Suprapubic skin (tissue), 4 donors: ENCODE data around the gene NFX1. TPM values are rescaled to one million over a fixed set of nuclear protein-coding genes. Genes with fewer than 3 reads are reported as not detected.

Experiments used
- DNase-seq, 2 donors: peaks; one replicate each; pipeline ENCODE4 v3.0.0-alpha.2; 2019; ENCODE audit warnings: low spot score in 2 of 2
- H3K27ac ChIP-seq: fragments of 200-600 bp; sonication (generic); one replicate; pipeline ENCODE4 v1.5.1; 2019
- H3K27me3 ChIP-seq: fragments of 200-600 bp; sonication (generic); one replicate; pipeline ENCODE4 v1.5.1; 2019
- H3K36me3 ChIP-seq: fragments of 200-600 bp; sonication (generic); one replicate; pipeline ENCODE4 v1.5.1; 2019
- H3K4me1 ChIP-seq: fragments of 200-600 bp; sonication (generic); one replicate; pipeline ENCODE4 v1.5.1; 2019
- H3K4me3 ChIP-seq: fragments of 200-600 bp; sonication (generic); one replicate; pipeline ENCODE4 v1.5.1; 2019; ENCODE audit warnings: mild to moderate bottlenecking
- H3K9me3 ChIP-seq: fragments of 200-600 bp; sonication (generic); one replicate; pipeline ENCODE4 v1.5.1; 2019
- CTCF ChIP-seq, 2 donors: fragments of 200-600 bp in 1 of 2; fragments of 450-650 bp in 1 of 2; sonication (generic) in 1 of 2; IDR thresholded peaks; one replicate each; pipeline ENCODE4 v1.5.1; 2016 to 2019; ENCODE audit warnings: antibody characterized with exemption in 2 of 2, mild to moderate bottlenecking in 1 of 2, moderate library complexity in 1 of 2
- EP300 ChIP-seq: sonication (generic); formaldehyde crosslinking; IDR thresholded peaks from one replicate; pipeline ENCODE4 v1.6.1; 2017; ENCODE audit warnings: antibody characterized with exemption
- POLR2A ChIP-seq, 2 donors: fragments of 450-650 bp; IDR thresholded peaks; one replicate each; pipeline ENCODE4 v1.6.1; 2017; ENCODE audit warnings: antibody characterized with exemption in 2 of 2, mild to moderate bottlenecking in 2 of 2, moderate library complexity in 2 of 2
- POLR2AphosphoS5 ChIP-seq, 3 donors: sonication (generic); formaldehyde crosslinking; IDR thresholded peaks; one replicate each; pipeline ENCODE4 v1.6.1; 2017; ENCODE audit warnings: antibody characterized with exemption in 3 of 3
- WGBS: methylation state at CpG from one replicate; pipeline ENCODE4 v1.1.5; 2018; 5-methylcytosine and 5-hydroxymethylcytosine counted together
- total RNA-seq, 4 donors: library from RNA; depleted of rRNA; stranded (reverse); fragments of >200 nt; gene quantifications; one replicate each; pipeline ENCODE4 v1.1.0, GENCODE V29; 2016

The NFX1 gene
- total RNA-seq, 4 donors from 2014 or later, result 42.0 to 91.4 (median 46.0) TPM

DNA sequence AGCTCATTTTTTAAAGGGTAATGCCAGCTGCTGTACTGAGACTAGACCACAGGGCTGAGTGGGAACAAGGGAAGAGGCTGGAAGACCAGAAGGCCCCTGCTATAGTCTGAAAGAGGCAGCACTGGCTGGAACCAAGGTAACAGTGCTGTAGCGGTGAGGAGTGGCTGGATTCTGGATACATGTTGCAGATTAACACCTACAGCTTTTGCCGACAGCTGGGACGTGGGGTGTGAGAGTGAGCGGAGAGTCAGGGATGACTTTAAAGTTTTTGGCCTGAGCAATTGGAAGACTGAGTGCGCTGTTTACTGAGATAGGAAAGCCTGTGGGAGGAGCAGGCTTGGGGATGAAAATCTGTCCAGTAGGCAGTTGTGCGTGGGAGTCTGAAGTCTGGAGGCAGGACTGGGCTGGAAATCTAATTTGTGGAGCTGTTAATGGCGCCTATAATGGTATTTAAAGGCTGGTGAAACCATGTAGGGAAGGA, 85.6 kb downstream of the NFX1 start:
- TF ChIP-seq CTCF (IDR thresholded peaks at IDR 0.05) (no peak), POLR2AphosphoS5 (IDR thresholded peaks at IDR 0.05) (no peak), POLR2A (IDR thresholded peaks at IDR 0.05) (no peak), EP300 (no peak)
- no peak overlapping the region for H3K27ac ChIP-seq
- H3K4me3 ChIP-seq, result no peak overlapping the region
- 82% methylated on average over 7 of the region's 7 CpGs for WGBS
- H3K36me3 ChIP-seq, result peaks cover 15% of the 10 kb centered on the region
- H3K4me1 ChIP-seq, result peaks cover 33% of the 10 kb centered on the region
- H3K9me3 ChIP-seq, result no peaks in the 10 kb centered on the region
- no peaks in the 10 kb centered on the region for H3K27me3 ChIP-seq
- DNase-seq, result peak; percentile 26 to 28

DNA sequence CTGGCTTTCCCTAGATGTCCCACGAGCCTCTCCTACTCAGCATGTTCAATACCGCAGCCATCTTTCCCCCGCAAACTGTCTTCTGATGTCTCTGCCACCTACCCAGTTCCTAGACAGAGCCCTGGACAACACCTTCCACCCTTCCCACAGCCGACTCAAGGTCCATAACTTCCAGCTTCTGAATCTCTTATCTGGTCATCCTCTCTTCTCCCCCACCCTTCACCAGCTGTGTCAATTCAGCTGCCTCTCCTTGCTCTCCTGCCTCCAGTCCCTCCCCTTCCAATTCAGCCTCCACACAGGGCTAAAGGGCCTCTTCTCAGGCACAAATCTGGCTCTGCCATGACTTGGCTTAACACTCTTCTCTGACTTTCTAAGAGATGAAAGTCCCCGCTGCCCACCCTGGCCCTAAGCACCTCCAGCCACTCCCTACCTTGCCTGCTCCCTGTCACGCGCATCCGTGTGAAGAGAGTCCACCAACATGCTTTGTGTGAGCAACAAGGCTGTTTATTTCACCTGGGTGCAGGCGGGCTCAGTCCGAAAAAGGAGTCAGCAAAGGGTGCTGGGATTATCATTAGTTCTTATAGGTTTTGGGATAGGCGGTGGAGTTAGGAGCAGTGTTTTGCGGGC, 86.9 kb downstream of the NFX1 start:
- peak; percentile 23 to 50 for DNase-seq
- 95% methylated on average over 12 of the region's 12 CpGs for WGBS
- H3K4me1 ChIP-seq, result peaks cover 32% of the 10 kb centered on the region

DNA sequence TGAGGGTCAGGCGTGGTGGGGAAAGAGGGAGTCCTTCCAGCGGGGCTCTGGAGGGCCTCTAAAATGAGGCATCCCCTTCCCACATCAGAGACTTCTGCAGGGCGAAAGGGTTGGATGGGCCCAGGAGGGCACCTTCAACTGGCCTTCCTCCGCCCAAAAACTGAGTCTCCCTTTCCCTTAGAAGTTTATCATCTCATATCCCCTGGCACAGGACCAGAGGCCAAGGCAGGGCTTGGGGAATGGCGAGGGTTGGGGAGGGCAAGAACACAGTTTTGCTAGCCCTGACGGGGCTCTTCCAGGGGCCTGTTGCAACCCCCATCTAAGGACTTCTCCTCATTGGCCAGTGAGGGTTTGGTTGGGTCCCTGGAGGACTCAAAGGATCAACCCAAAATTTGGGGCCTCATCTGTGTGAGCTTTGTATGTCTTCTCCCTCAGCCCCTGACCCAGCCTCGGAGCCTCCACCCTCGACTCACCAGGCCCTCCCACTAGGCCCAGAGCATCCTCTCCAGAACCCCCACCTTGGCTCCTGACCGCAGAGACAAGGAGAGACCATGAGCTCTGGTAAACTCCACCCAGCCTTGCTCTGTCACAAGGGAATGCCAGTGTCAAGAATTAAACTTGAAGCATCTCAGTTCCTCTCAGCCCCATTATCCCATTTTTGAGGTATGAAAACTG, 87.9 kb downstream of the NFX1 start:
- Histone ChIP-seq H3K27me3 (no peaks in the 10 kb centered on the region), H3K4me3 (no peak overlapping the region), H3K4me1 (peaks cover 21% of the 10 kb centered on the region), H3K27ac (no peak overlapping the region), H3K36me3 (no peaks in the 10 kb centered on the region), H3K9me3 (no peaks in the 10 kb centered on the region)
- DNase-seq, result peak; percentile 36 to 66
- WGBS, result 89% methylated on average over 7 of the region's 9 CpGs
- no peak for TF ChIP-seq POLR2A (IDR thresholded peaks at IDR 0.05)
- TF ChIP-seq EP300, result no peak
- no peak for TF ChIP-seq CTCF (IDR thresholded peaks at IDR 0.05)
- TF ChIP-seq POLR2AphosphoS5 (IDR thresholded peaks at IDR 0.05), result no peak

More for the DNA sequence above, 86.9 kb downstream of the NFX1 start:
- Histone ChIP-seq H3K27me3 (no peaks in the 10 kb centered on the region), H3K9me3 (no peaks in the 10 kb centered on the region), H3K27ac (no peak overlapping the region), H3K4me3 (no peak overlapping the region), H3K36me3 (peaks cover 4% of the 10 kb centered on the region)
- no peak for TF ChIP-seq POLR2AphosphoS5 (IDR thresholded peaks at IDR 0.05)
- no peak for TF ChIP-seq EP300
- no peak for TF ChIP-seq POLR2A (IDR thresholded peaks at IDR 0.05)
- no peak for TF ChIP-seq CTCF (IDR thresholded peaks at IDR 0.05)

DNA sequence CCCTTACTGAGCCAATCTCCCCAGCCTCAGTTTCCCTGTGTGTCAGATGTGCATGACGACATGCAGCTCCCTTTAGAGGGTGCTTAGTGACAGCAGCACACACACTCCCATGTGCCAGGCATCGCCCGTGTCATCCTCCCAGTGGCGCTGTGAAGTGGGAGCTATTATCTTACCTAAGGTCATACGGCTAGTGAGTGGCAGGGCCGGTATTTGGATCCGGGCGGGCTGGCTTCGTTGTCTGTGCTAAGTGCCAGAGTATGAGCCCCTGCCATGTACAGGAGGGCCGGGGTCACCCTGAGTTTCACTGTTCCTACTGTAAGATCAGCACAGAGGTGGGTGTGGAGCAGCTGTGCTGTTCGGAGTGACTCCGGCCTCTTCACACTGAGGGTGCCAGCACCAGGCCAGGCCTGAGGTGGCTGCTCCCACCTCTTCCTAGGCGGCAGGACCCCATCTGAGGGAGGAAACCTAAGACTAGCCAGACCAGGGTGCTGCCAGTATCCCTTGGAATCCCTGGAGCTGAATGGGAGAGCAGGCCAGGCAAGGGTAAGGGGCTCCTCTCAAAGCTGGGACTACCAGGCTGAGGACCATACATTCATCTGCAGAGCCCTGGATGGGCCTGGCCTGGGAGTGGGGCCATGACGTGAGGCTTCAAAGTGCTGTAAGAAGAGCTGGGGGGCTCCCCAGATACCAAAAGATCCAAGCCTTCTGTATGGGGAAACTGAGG, 89.5 kb downstream of the NFX1 start:
- Histone ChIP-seq H3K9me3 (no peaks in the 10 kb centered on the region), H3K27ac (no peak overlapping the region), H3K4me3 (no peak overlapping the region), H3K27me3 (no peaks in the 10 kb centered on the region), H3K36me3 (no peaks in the 10 kb centered on the region), H3K4me1 (peaks cover 13% of the 10 kb centered on the region)
- DNase-seq, result peak; percentile 64 to 76
- WGBS, result 94% methylated on average over 8 of the region's 14 CpGs
- no peak for TF ChIP-seq POLR2A (IDR thresholded peaks at IDR 0.05)
- no peak for TF ChIP-seq EP300
- TF ChIP-seq POLR2AphosphoS5 (IDR thresholded peaks at IDR 0.05), result no peak
- TF ChIP-seq CTCF (IDR thresholded peaks at IDR 0.05), result no peak
